Thymus (tissue), 11 donors: Measurements from ENCODE around the gene ACVR2A. TPM values are rescaled to one million over a fixed set of nuclear protein-coding genes. Genes with fewer than 3 reads are reported as not detected.

ENCODE experiments used
- DNase-seq, 9 donors: peaks; one replicate each; pipeline ENCODE4 v3.0.0-alpha.2; 2013; ENCODE audit warnings: low spot score in 9 of 9, low read depth in 6 of 9, missing footprints in 1 of 9
- H3K27ac ChIP-seq, 2 donors: one replicate each; pipeline ENCODE4 v1.5.1; 2013; ENCODE audit warnings: control low read depth in 1 of 2, low read depth in 1 of 2, low read length in 1 of 2, mild to moderate bottlenecking in 1 of 2, moderate library complexity in 1 of 2
- H3K27me3 ChIP-seq, 2 donors: one replicate each; pipeline ENCODE4 v1.5.1; 2013; ENCODE audit warnings: low read length in 1 of 2; ENCODE audit not compliant: control insufficient read depth in 2 of 2, insufficient read depth in 1 of 2
- H3K36me3 ChIP-seq, 2 donors: one replicate each; pipeline ENCODE4 v1.5.1; 2013; ENCODE audit warnings: low read length in 1 of 2, mild to moderate bottlenecking in 1 of 2, moderate library complexity in 1 of 2; ENCODE audit not compliant: control insufficient read depth in 2 of 2, insufficient read depth in 2 of 2
- H3K4me1 ChIP-seq, 2 donors: one replicate each; pipeline ENCODE4 v1.5.1; 2013; ENCODE audit warnings: low read length in 2 of 2; ENCODE audit not compliant: control insufficient read depth in 2 of 2, insufficient read depth in 2 of 2
- H3K4me3 ChIP-seq, 2 donors: one replicate each; pipeline ENCODE4 v1.5.1; 2013; ENCODE audit warnings: low read length in 2 of 2, control low read depth in 1 of 2, mild to moderate bottlenecking in 1 of 2
- H3K9me3 ChIP-seq, 2 donors: one replicate each; pipeline ENCODE4 v1.5.1; 2013; ENCODE audit warnings: low read length in 1 of 2, mild to moderate bottlenecking in 1 of 2; ENCODE audit not compliant: control insufficient read depth in 2 of 2, insufficient read depth in 1 of 2
- WGBS: extraction: QIAGEN DNeasy Blood & Tissue Kit; methylation state at CpG from one replicate; pipeline ENCODE4 v1.1.7; 2013; 5-methylcytosine and 5-hydroxymethylcytosine counted together
- polyA plus RNA-seq: library from polyadenylated mRNA; stranded (reverse); fragments of 200-250 nt; gene quantifications from one replicate; pipeline ENCODE4 v1.2.3, GENCODE V29; 2013
- total RNA-seq: library from RNA; stranded (reverse); fragments of 120-200 nt; gene quantifications from one replicate; pipeline ENCODE4 v1.2.4, GENCODE V29; 2013
- donor health status: healthy.

Gene ACVR2A
- total and polyA plus RNA-seq, 2 donors, result 6.6 to 7.2 TPM

DNA sequence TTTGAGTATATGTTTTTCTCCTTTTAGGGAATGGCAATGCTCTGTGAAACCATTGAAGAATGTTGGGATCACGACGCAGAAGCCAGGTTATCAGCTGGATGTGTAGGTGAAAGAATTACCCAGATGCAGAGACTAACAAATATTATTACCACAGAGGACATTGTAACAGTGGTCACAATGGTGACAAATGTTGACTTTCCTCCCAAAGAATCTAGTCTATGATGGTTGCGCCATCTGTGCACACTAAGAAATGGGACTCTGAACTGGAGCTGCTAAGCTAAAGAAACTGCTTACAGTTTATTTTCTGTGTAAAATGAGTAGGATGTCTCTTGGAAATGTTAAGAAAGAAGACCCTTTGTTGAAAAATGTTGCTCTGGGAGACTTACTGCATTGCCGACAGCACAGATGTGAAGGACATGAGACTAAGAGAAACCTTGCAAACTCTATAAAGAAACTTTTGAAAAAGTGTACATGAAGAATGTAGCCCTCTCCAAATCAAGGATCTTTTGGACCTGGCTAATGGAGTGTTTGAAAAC lies 82.3 kb downstream of the ACVR2A start:
- WGBS, result 98% methylated on average over 4 of the region's 4 CpGs
- Histone ChIP-seq H3K36me3 (no peaks in the 10 kb centered on the region), H3K4me3 (no peak overlapping the region), H3K27ac (no peak overlapping the region), H3K4me1 (no peaks in the 10 kb centered on the region), H3K27me3 (no peaks in the 10 kb centered on the region), H3K9me3 (no peaks in the 10 kb centered on the region)
- no peak for DNase-seq

- no peaks in the 10 kb centered on the region for H3K27me3 ChIP-seq
- H3K36me3 ChIP-seq, result peaks cover 7 to 29% of the 10 kb centered on the region in 2 donors
Observed at GRCh38 chr2:147933931-147934330, 89.1 kb downstream of the ACVR2A start.

DNA sequence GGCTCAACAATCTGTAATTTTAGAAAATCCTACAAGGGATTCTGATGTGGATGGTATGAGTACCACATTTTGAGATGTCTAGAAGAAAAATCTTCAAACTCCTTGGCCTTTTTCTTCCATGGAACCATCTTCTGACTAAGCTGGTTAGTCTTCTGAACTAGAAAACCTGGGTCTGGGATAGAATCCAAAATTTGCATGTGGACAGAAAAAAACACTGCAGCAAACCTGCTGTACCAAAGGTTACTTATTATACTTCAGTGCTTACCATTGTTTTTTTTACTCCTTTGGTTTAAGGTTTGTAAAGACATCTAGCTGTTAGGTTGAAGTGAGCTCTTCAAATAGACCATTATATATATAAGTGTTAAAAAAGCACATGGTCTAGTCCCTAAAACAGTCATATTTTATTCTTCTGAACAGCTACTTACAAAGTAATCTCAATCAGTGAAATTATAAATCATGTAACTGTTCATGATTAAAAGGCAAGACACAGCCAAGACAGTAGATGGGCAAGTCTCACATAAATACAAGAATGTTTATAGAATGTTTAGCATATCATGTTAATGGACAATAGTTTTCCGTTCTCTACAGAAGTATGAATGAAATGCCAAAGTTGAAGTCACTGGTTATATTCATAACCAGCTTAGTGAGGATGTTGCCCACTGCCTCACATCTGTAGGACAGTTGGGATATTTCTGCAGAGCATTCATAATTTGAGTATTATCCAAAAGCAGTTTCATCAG lies 90.2 kb downstream of the ACVR2A start:
- Histone ChIP-seq H3K4me3 (no peak overlapping the region), H3K4me1 (no peaks in the 10 kb centered on the region), H3K27me3 (no peaks in the 10 kb centered on the region), H3K36me3 (peaks cover 7 to 29% of the 10 kb centered on the region in 2 donors), H3K27ac (no peak overlapping the region), H3K9me3 (no peaks in the 10 kb centered on the region)
- DNase-seq, result no peak
- 99% methylated on average over 1 of the region's 1 CpG for WGBS

More at GRCh38 chr2:147933931-147934330, 89.1 kb downstream of the ACVR2A start:
- H3K27ac ChIP-seq, result no peak overlapping the region
- no peak overlapping the region for H3K4me3 ChIP-seq
- no peaks in the 10 kb centered on the region for H3K9me3 ChIP-seq
- no peaks in the 10 kb centered on the region for H3K4me1 ChIP-seq
- no peak for DNase-seq

- WGBS, result 65% methylated on average over 3 of the region's 3 CpGs
- Histone ChIP-seq H3K36me3 (peaks cover 7 to 29% of the 10 kb centered on the region in 2 donors), H3K27me3 (no peaks in the 10 kb centered on the region), H3K9me3 (no peaks in the 10 kb centered on the region), H3K4me3 (no peak overlapping the region), H3K27ac (no peak overlapping the region), H3K4me1 (no peaks in the 10 kb centered on the region)
- DNase-seq, result peak in 6 of 9 donors; percentile 3 to 38 (median 16)
Observed at GRCh38 chr2:147937744-147938349, 93.0 kb downstream of the ACVR2A start.

DNA sequence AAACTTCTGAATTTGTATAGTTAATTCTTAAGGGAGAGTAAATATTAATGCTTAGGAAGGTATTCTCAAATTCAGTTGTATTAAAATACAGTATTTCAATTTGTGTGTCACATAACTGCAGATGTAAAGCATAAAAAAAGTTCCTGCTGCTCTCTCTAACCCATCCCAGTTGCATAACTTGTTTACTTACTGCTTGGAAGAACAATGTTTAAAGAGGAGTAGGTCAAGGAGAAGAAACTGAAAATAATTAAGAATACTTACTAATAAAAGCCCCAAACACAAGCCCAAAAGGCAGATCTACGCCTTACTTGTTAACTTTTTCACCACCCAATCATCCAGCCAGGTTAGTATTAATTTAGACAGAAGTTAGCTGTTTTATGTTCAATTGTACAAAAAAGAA lies 94.5 kb downstream of the ACVR2A start:
- Histone ChIP-seq H3K27ac (no peak overlapping the region), H3K4me1 (no peaks in the 10 kb centered on the region), H3K27me3 (no peaks in the 10 kb centered on the region), H3K4me3 (no peak overlapping the region), H3K9me3 (no peaks in the 10 kb centered on the region), H3K36me3 (peaks cover 6 to 19% of the 10 kb centered on the region in 2 donors)
- no peak for DNase-seq
- WGBS, result 97% methylated on average over 1 of the region's 1 CpG

DNA sequence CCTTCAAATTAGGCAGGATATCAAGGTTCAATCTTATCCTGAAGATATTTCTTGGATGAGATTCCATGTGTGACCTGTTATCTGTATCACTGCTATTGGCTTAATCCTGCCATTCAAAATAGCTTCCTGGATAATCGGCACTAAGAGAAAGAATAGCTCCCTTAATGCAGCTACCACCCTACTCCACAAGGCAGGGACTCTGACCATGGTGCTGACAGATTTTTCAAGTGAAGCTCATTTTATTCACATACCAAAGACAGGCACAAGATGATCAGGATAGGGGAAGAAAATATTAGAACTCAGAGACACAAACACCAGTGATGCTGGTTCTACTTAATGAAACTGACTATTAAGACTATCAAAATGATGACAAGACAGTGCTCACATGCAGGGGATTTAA lies 100.8 kb downstream of the ACVR2A start:
- Histone ChIP-seq H3K4me3 (no peak overlapping the region), H3K36me3 (peaks cover 0 to 3% of the 10 kb centered on the region in 2 donors), H3K4me1 (no peaks in the 10 kb centered on the region), H3K27ac (no peak overlapping the region), H3K9me3 (no peaks in the 10 kb centered on the region), H3K27me3 (no peaks in the 10 kb centered on the region)
- WGBS, result 79% methylated on average over 1 of the region's 1 CpG
- no peak for DNase-seq

- Histone ChIP-seq H3K27ac (no peak overlapping the region), H3K9me3 (no peaks in the 10 kb centered on the region), H3K27me3 (no peaks in the 10 kb centered on the region), H3K36me3 (peaks cover 7 to 8% of the 10 kb centered on the region in 2 donors), H3K4me1 (no peaks in the 10 kb centered on the region), H3K4me3 (no peak overlapping the region)
- DNase-seq, result no peak
Observed at GRCh38 chr2:147952118-147952517, 107.3 kb downstream of the ACVR2A start.

DNA sequence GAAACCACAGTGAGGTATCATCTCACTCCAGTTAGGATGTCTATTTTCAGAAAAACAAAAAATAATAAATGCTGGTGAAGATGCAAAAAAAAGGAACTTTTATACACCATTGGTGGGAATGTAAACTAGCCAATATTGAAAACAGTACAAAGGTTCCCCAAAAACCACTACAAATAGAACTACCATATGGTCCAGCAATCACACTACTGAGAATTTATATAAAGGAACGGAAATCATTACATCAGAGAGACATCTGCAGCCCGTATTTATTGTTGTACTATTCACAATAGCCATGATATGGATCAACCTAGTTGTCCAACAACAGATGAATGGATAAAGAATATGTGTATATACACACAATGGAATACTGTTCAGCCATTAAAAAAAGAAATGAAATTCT lies 123.7 kb downstream of the ACVR2A start:
- no peak overlapping the region for H3K4me3 ChIP-seq
- peaks cover under 1 to 6% of the 10 kb centered on the region in 2 donors for H3K36me3 ChIP-seq
- no peaks in the 10 kb centered on the region for H3K27me3 ChIP-seq
- no peak overlapping the region for H3K27ac ChIP-seq
- no peak for DNase-seq
- 95% methylated on average over 2 of the region's 2 CpGs for WGBS
- no peaks in the 10 kb centered on the region for H3K4me1 ChIP-seq
- no peaks in the 10 kb centered on the region for H3K9me3 ChIP-seq

- DNase-seq, result no peak
- over 99% methylated on average over 2 of the region's 2 CpGs for WGBS
- Histone ChIP-seq H3K4me1 (no peaks in the 10 kb centered on the region), H3K27me3 (no peaks in the 10 kb centered on the region), H3K9me3 (no peaks in the 10 kb centered on the region), H3K36me3 (peaks cover 0 to 13% of the 10 kb centered on the region in 2 donors), H3K27ac (no peak overlapping the region), H3K4me3 (no peak overlapping the region)
Observed at GRCh38 chr2:147976102-147976501, 131.3 kb downstream of the ACVR2A start.
